ENCODE data around the gene OR2T12. TPM values are rescaled to one million over a fixed set of nuclear protein-coding genes. Genes with fewer than 3 reads are reported as not detected.
"Not testable (repeated sequence)": the region's sequence is repeated elsewhere in the genome, so short reads cannot be mapped to it uniquely, and the experiment has no call there.

OR2T12 gene
- total and polyA plus RNA-seq, 2 experiments from 2014 or later, result not detected

DNA sequence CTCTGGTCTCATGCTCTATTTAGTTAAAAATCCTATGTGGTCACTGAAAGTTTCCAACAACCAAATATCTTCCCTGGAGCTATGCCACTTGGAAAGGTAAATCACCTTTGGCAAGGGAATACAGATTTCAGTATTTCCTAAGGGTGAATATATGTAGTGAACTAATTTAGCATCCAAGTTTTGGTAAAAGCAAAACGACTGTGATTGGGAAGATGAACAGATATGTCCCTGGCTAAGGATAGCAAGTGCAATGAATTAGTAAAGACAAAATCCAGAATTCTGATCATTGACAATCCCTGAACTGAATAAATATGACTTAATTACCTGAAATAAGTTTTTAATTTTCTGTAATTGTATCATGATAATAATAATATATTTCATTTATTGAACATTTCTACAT is 25.3 kb downstream of the OR2T12 start, which contains the start of gene OR2T33 (continued):
- TF ChIP-seq STAT1 (IDR thresholded peaks at IDR 0.05; ENCODE audit: unreplicated experiment), result no peak

DNA sequence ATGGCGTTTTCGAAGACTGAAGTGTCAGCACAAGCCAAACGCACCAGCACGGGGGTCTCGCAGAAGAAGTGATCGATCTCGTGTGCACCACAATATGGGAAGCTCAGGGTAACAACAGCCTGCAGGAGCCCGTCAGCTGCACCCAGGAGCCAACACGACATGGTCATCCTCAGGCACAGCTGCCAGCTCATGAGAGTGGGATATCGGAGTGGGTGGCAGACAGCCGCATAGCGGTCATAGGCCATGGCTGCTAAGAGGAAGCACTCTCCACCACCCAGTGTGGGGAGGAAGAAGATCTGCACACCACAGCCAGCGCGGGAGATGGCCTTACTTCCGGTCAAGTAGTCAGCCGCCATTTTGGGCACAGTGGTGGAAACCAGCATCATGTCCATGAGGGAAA is 30.0 kb downstream of the OR2T12 start:
- not testable (repeated sequence) for H3K4me2 ChIP-seq; H2AFZ ChIP-seq; H3K27me3 ChIP-seq (ENCODE audit: insufficient read depth); H3K4me3 Mint-ChIP-seq; H3K9me2 ChIP-seq (ENCODE audit: insufficient read depth); H3K36me3 ChIP-seq (ENCODE audit: insufficient read depth); H3F3A ChIP-seq (replicated peaks; ENCODE audit: low read depth); ATAC-seq; H4K20me1 ChIP-seq (replicated peaks; ENCODE audit: insufficient read depth); H3K4me1 Mint-ChIP-seq; H3K27ac ChIP-seq (ENCODE audit: low read depth); H3K27me3 Mint-ChIP-seq (ENCODE audit: insufficient read depth, low read depth, poor library complexity); H3K4me1 ChIP-seq (ENCODE audit: insufficient read depth); H3K27ac Mint-ChIP-seq; H3K79me2 ChIP-seq (replicated peaks; ENCODE audit: insufficient read depth); DNase-seq (ENCODE audit: low spot score); H3K4me3 ChIP-seq
- peaks cover 75% of the 10 kb centered on the region for H3K9me3 Mint-ChIP-seq
- peaks cover 13% of the 10 kb centered on the region; the same call in 2 of the 3 replicates for H3K36me3 Mint-ChIP-seq (ENCODE audit: low read depth)

DNA sequence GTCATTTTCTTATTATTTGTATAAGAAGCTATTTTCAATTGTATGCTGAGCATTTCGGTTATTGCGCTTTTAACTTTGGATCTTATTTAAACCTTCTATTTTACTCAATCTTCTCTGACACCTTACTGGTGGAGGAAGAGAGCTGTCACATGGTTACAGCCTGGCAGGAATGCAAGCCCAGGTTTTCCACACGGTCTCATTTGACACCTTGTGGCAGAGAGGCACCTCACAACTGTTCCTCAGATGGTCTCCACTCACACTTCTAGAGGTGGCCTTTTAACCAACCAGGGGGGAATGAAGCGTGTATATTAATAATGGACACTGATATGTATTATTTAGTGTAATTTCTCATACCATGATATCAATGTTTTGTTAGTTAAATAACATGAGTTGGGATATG is 35.0 kb downstream of the OR2T12 start:
- Histone ChIP-seq H3K36me3 (ENCODE audit: insufficient read depth) (0 out of 2 replicates have a peak, but pooled peaks cover under 1% of the 10 kb centered on the region), H3K4me1 (ENCODE audit: insufficient read depth) (no peaks in the 10 kb centered on the region), H3F3A (replicated peaks; ENCODE audit: low read depth) (no peaks in the 10 kb centered on the region), H4K20me1 (replicated peaks; ENCODE audit: insufficient read depth) (no peaks in the 10 kb centered on the region), H3K4me2 (no peak overlapping the region), H3K9me2 (ENCODE audit: insufficient read depth) (no peaks in the 10 kb centered on the region), H3K79me2 (replicated peaks; ENCODE audit: insufficient read depth) (no peaks in the 10 kb centered on the region), H3K4me3 (no peak overlapping the region), H2AFZ (no peak overlapping the region), H3K27me3 (ENCODE audit: insufficient read depth) (no peaks in the 10 kb centered on the region), H3K27ac (ENCODE audit: low read depth) (no peak overlapping the region)
- H3K27me3 Mint-ChIP-seq (ENCODE audit: insufficient read depth, low read depth, poor library complexity), result peaks cover 2% of the 10 kb centered on the region
- H3K4me1 Mint-ChIP-seq, result no peaks in the 10 kb centered on the region
- no peak for ATAC-seq
- H3K36me3 Mint-ChIP-seq (ENCODE audit: low read depth), result peaks cover 21% of the 10 kb centered on the region; the same call in 2 of the 3 replicates
- H3K27ac Mint-ChIP-seq, result no peak overlapping the region
- peaks cover 81% of the 10 kb centered on the region for H3K9me3 Mint-ChIP-seq
- DNase-seq (ENCODE audit: low spot score), result no peak
- no peak overlapping the region for H3K4me3 Mint-ChIP-seq
- TF ChIP-seq, protein P1, sequence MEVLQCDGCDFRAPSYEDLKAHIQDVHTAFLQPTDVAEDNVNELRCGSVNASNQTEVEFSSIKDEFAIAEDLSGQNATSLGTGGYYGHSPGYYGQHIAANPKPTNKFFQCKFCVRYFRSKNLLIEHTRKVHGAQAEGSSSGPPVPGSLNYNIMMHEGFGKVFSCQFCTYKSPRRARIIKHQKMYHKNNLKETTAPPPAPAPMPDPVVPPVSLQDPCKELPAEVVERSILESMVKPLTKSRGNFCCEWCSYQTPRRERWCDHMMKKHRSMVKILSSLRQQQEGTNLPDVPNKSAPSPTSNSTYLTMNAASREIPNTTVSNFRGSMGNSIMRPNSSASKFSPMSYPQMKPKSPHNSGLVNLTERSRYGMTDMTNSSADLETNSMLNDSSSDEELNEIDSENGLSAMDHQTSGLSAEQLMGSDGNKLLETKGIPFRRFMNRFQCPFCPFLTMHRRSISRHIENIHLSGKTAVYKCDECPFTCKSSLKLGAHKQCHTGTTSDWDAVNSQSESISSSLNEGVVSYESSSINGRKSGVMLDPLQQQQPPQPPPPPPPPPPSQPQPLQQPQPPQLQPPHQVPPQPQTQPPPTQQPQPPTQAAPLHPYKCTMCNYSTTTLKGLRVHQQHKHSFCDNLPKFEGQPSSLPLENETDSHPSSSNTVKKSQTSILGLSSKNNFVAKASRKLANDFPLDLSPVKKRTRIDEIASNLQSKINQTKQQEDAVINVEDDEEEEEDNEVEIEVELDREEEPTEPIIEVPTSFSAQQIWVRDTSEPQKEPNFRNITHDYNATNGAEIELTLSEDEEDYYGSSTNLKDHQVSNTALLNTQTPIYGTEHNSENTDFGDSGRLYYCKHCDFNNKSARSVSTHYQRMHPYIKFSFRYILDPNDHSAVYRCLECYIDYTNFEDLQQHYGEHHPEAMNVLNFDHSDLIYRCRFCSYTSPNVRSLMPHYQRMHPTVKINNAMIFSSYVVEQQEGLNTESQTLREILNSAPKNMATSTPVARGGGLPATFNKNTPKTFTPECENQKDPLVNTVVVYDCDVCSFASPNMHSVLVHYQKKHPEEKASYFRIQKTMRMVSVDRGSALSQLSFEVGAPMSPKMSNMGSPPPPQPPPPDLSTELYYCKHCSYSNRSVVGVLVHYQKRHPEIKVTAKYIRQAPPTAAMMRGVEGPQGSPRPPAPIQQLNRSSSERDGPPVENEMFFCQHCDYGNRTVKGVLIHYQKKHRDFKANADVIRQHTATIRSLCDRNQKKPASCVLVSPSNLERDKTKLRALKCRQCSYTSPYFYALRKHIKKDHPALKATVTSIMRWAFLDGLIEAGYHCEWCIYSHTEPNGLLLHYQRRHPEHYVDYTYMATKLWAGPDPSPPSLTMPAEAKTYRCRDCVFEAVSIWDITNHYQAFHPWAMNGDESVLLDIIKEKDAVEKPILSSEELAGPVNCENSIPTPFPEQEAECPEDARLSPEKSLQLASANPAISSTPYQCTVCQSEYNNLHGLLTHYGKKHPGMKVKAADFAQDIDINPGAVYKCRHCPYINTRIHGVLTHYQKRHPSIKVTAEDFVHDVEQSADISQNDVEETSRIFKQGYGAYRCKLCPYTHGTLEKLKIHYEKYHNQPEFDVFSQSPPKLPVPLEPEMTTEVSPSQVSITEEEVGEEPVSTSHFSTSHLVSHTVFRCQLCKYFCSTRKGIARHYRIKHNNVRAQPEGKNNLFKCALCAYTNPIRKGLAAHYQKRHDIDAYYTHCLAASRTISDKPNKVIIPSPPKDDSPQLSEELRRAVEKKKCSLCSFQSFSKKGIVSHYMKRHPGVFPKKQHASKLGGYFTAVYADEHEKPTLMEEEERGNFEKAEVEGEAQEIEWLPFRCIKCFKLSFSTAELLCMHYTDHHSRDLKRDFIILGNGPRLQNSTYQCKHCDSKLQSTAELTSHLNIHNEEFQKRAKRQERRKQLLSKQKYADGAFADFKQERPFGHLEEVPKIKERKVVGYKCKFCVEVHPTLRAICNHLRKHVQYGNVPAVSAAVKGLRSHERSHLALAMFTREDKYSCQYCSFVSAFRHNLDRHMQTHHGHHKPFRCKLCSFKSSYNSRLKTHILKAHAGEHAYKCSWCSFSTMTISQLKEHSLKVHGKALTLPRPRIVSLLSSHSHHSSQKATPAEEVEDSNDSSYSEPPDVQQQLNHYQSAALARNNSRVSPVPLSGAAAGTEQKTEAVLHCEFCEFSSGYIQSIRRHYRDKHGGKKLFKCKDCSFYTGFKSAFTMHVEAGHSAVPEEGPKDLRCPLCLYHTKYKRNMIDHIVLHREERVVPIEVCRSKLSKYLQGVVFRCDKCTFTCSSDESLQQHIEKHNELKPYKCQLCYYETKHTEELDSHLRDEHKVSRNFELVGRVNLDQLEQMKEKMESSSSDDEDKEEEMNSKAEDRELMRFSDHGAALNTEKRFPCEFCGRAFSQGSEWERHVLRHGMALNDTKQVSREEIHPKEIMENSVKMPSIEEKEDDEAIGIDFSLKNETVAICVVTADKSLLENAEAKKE (CRISPR knock-in tag; IDR thresholded peaks at IDR 0.05), result no peak
- no peak for TF ChIP-seq ZNF331 (CRISPR knock-in tag; IDR thresholded peaks at IDR 0.05; ENCODE audit: low read depth)
- TF ChIP-seq, protein P2, sequence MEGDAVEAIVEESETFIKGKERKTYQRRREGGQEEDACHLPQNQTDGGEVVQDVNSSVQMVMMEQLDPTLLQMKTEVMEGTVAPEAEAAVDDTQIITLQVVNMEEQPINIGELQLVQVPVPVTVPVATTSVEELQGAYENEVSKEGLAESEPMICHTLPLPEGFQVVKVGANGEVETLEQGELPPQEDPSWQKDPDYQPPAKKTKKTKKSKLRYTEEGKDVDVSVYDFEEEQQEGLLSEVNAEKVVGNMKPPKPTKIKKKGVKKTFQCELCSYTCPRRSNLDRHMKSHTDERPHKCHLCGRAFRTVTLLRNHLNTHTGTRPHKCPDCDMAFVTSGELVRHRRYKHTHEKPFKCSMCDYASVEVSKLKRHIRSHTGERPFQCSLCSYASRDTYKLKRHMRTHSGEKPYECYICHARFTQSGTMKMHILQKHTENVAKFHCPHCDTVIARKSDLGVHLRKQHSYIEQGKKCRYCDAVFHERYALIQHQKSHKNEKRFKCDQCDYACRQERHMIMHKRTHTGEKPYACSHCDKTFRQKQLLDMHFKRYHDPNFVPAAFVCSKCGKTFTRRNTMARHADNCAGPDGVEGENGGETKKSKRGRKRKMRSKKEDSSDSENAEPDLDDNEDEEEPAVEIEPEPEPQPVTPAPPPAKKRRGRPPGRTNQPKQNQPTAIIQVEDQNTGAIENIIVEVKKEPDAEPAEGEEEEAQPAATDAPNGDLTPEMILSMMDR (conservative IDR thresholded peaks at IDR 0.05; ENCODE audit: low read depth in 2 of 2), result no peak
- no peak for TF ChIP-seq CREB1 (CRISPR knock-in tag; IDR thresholded peaks at IDR 0.05; ENCODE audit: low read depth)
- TF ChIP-seq, protein P3, sequence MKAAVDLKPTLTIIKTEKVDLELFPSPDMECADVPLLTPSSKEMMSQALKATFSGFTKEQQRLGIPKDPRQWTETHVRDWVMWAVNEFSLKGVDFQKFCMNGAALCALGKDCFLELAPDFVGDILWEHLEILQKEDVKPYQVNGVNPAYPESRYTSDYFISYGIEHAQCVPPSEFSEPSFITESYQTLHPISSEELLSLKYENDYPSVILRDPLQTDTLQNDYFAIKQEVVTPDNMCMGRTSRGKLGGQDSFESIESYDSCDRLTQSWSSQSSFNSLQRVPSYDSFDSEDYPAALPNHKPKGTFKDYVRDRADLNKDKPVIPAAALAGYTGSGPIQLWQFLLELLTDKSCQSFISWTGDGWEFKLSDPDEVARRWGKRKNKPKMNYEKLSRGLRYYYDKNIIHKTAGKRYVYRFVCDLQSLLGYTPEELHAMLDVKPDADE (IDR thresholded peaks at IDR 0.05), result no peak
- TF ChIP-seq EZH2 (IDR thresholded peaks at IDR 0.05; ENCODE audit: low read depth, unreplicated experiment), result no peak
- no peak for TF ChIP-seq EZH2phosphoT487 (IDR thresholded peaks at IDR 0.05; ENCODE audit: unreplicated experiment)
- TF ChIP-seq STAT1 (IDR thresholded peaks at IDR 0.05; ENCODE audit: unreplicated experiment), result no peak
- no peak for TF ChIP-seq ZNF114 (CRISPR knock-in tag; IDR thresholded peaks at IDR 0.05)

Measured in GM23338 (cell line).